HepG2 (cell line): Measurements from ENCODE around the gene F9. TPM values are rescaled to one million over a fixed set of nuclear protein-coding genes. Genes with fewer than 3 reads are reported as not detected.

Experiments used
- ATAC-seq: fragments of 200-7000 bp; cut with Tn5 transposase; 3 replicates; pipeline ENCODE4 v1.9.1; 2020; ENCODE audit warnings: mild to moderate bottlenecking, moderate library complexity
- BruUV-seq: library from RNA; stranded (reverse); fragments of 400-500 nt; replicated peaks from 2 replicates; lab custom pipeline; 2021; lab: Mats Ljungman, UMichigan
- CTCF ChIA-PET: fragments of 300-600 bp; formaldehyde crosslinking; extraction: SDS; loops from one replicate; lab custom pipeline; 2021; ENCODE audit warnings: low total read pairs, inconsistent platforms, low intra/inter-chr PET ratio; lab: Yijun Ruan, JAX
- POLR2A ChIA-PET: fragments of 350-600 bp; sonication (Branson Sonifier 250); formaldehyde crosslinking; loops from one replicate; lab custom pipeline; 2020; ENCODE audit warnings: antibody characterized with exemption, inconsistent platforms; lab: Yijun Ruan, JAX
- DNase-seq: peaks from one replicate; pipeline ENCODE4 v3.0.0-alpha.2; 2015; ENCODE audit warnings: low spot score
- FAIRE-seq: peaks from 3 replicates; lab custom pipeline; 2011; peaks lifted over from hg19 to GRCh38; lab: Jason Lieb, UNC
- H2AFZ ChIP-seq: one replicate; pipeline ENCODE4 v1.6.1; 2011; ENCODE audit warnings: low read length, inconsistent platforms
- H3K27ac ChIP-seq: fragments of 300-600 bp; 3 replicates; pipeline ENCODE4 v1.8.0; 2011; ENCODE audit warnings: mixed run types, mild to moderate bottlenecking, mixed read lengths, low read length, inconsistent platforms; ENCODE audit not compliant: insufficient read depth; ENCODE audit errors: extremely low read length
- H3K27me3 ChIP-seq, 2 experiments: fragments of 200-600 bp in 1 of 2; 2 replicates in 1 of 2; 3 replicates in 1 of 2; pipeline versions ENCODE4 v1.6.0 to v1.8.0; 2011; ENCODE audit warnings: low read length in 2 of 2, mild to moderate bottlenecking in 2 of 2, moderate library complexity in 2 of 2, inconsistent platforms in 1 of 2; ENCODE audit not compliant: insufficient read depth in 2 of 2, control insufficient read depth in 1 of 2
- H3K36me3 ChIP-seq, 2 experiments: fragments of 200-600 bp in 1 of 2; replicated peaks in 1 of 2; 2 replicates in 1 of 2; 3 replicates in 1 of 2; pipeline versions ENCODE4 v1.5.1 to v1.8.0; 2011; ENCODE audit warnings: low read length in 2 of 2, inconsistent platforms in 1 of 2; ENCODE audit not compliant: insufficient read depth in 2 of 2, control insufficient read depth in 1 of 2
- H3K4me1 ChIP-seq: 2 replicates; pipeline ENCODE4 v1.5.1; 2012; ENCODE audit warnings: low read length, inconsistent platforms; ENCODE audit not compliant: insufficient read depth
- H3K4me2 ChIP-seq: 2 replicates; pipeline ENCODE4 v1.6.0; 2011; ENCODE audit warnings: low read depth, low read length, inconsistent platforms
- H3K4me3 ChIP-seq, 3 experiments: fragments of 200-600 bp in 1 of 3; sonication (generic), shearing (Covaris generic) in 1 of 3; replicated peaks in 1 of 3; 2 replicates each; pipeline ENCODE4 v1.5.1; 2011 to 2016; ENCODE audit warnings: low read length in 3 of 3, inconsistent platforms in 2 of 3, low read depth in 2 of 3, mild to moderate bottlenecking in 2 of 3, control low read depth in 1 of 3, mixed read lengths in 1 of 3; ENCODE audit not compliant: insufficient read depth in 1 of 3
- H3K79me2 ChIP-seq: one replicate; pipeline ENCODE4 v1.6.1; 2011; ENCODE audit warnings: low read length, inconsistent platforms; ENCODE audit not compliant: insufficient read depth
- H3K9ac ChIP-seq: 2 replicates; pipeline ENCODE4 v1.6.0; 2011; ENCODE audit warnings: mild to moderate bottlenecking, low read depth, low read length, inconsistent platforms; ENCODE audit not compliant: insufficient read depth
- H3K9me3 ChIP-seq: 2 replicates; pipeline ENCODE4 v1.5.1; 2012; ENCODE audit warnings: mild to moderate bottlenecking, low read length
- H4K20me1 ChIP-seq: 2 replicates; pipeline ENCODE4 v1.6.0; 2011; ENCODE audit warnings: inconsistent platforms, mild to moderate bottlenecking, low read length, moderate library complexity; ENCODE audit not compliant: insufficient read depth
- BCL3 ChIP-seq: sonication (generic); formaldehyde crosslinking; IDR thresholded peaks from 2 replicates; pipeline ENCODE4 v1.5.1; 2020; ENCODE audit warnings: mild to moderate bottlenecking, missing genetic modification reagents, moderate library complexity
- CEBPZ ChIP-seq: IDR thresholded peaks from 2 replicates; pipeline ENCODE4 v1.6.1; 2012; ENCODE audit warnings: low read length, improper control_type of control experiment
- GATAD1 ChIP-seq: IDR thresholded peaks from 2 replicates; pipeline ENCODE4 v1.6.1; 2016; ENCODE audit warnings: missing genetic modification reagents, missing compliant biosample characterization
- MAFF ChIP-seq: IDR thresholded peaks from 2 replicates; pipeline ENCODE4 v1.6.1; 2011; ENCODE audit warnings: low read depth, low read length, improper control_type of control experiment
- RAD21 ChIP-seq: fragments of 450-650 bp; formaldehyde crosslinking; IDR thresholded peaks from 2 replicates; pipeline ENCODE4 v1.5.0; 2020; ENCODE audit warnings: mild to moderate bottlenecking
- REPIN1 ChIP-seq: sonication (generic); formaldehyde crosslinking; IDR thresholded peaks from 2 replicates; pipeline ENCODE4 v1.8.0; 2022; ENCODE audit warnings: missing genetic modification reagents, low read depth, mild to moderate bottlenecking, borderline replicate concordance
- XRCC5 ChIP-seq: fragments of 200-400 bp; formaldehyde crosslinking; optimal IDR thresholded peaks from 2 replicates; pipeline ENCODE3; 2017; ENCODE audit warnings: mild to moderate bottlenecking, low read length
- ZNF280D ChIP-seq: sonication (generic); formaldehyde crosslinking; IDR thresholded peaks from 2 replicates; pipeline ENCODE4 v1.5.1; 2020; ENCODE audit warnings: mild to moderate bottlenecking, missing genetic modification reagents
- ZNF367 ChIP-seq: sonication (generic); formaldehyde crosslinking; IDR thresholded peaks from 2 replicates; pipeline ENCODE4 v1.4.0; 2020; ENCODE audit warnings: missing genetic modification reagents, borderline replicate concordance
- WGBS: methylation state at CpG from one replicate; pipeline ENCODE4 v1.1.6; 2017; ENCODE audit warnings: low lambda C conversion rate; 5-methylcytosine and 5-hydroxymethylcytosine counted together
- in situ Hi-C: cut with HindIII; loops from 2 replicates; pipeline ENCODE4 v1.10.0; 2017; ENCODE audit warnings: low pct_unique_long_range_greater_than_20kb; ENCODE audit not compliant: extremely low pct_ligation_motif_present
- intact Hi-C: fragments of 100-400 bp; cut with micrococcal nuclease; formaldehyde crosslinking; loops from one replicate; pipeline ENCODE4 v1.10.0; 2022; ENCODE audit not compliant: unreplicated experiment
- polyA plus RNA-seq, 8 experiments: library from polyadenylated mRNA; depleted of rRNA in 3 of 8; stranded (reverse) in 7 of 8; unstranded in 1 of 8; fragments of >200 nt; fragmentation: Illumina TruSeq in 4 of 8; extraction: Trizol in 4 of 8; gene quantifications; 2 replicates each; pipeline versions ENCODE4 v1.2.1 to v1.2.3, GENCODE V29; 2011 to 2016; ENCODE audit warnings: low read depth in 4 of 8, missing spikeins in 1 of 8, mixed read lengths in 1 of 8; ENCODE audit not compliant: insufficient read depth in 1 of 8
- total RNA-seq, 5 experiments: library from RNA; depleted of rRNA; stranded (reverse); fragments of >200 nt; fragmentation: Illumina TruSeq; extraction: Trizol; gene quantifications; 2 replicates each; pipeline ENCODE4 v1.2.3, GENCODE V29; 2016; ENCODE audit warnings: low read depth in 1 of 5

Gene F9
- total and polyA plus RNA-seq, 2 of the 13 experiments (the other 11 are each of a cell fraction or from before 2014, with no cell fraction given) = not detected

GRCh38 chrX:139508099-139508498 is 22.4 kb upstream of the F9 start:
- H4K20me1 ChIP-seq = no peaks in the 10 kb centered on the region
- no peak overlapping the region for H3K9ac ChIP-seq
- H3K36me3 ChIP-seq = no peaks in the 10 kb centered on the region
- H3K79me2 ChIP-seq = no peaks in the 10 kb centered on the region
- 3% methylated on average over 6 of the region's 8 CpGs for WGBS
- in situ Hi-C loops = no loop called here
- no peaks in the 10 kb centered on the region for H3K27me3 ChIP-seq
- no TSS peak for BruUV-seq
- FAIRE-seq (no peak), ATAC-seq (no peak), DNase-seq (no peak)
- TF ChIP-seq RAD21 (no peak), MAFF (no peak), BCL3 (no peak), CEBPZ (no peak), ZNF280D (no peak), XRCC5 (no peak), ZNF367 (no peak), REPIN1 (CRISPR knock-in tag) (no peak), GATAD1 (CRISPR knock-in tag) (no peak)
- intact Hi-C loops = no loop called here
- CTCF ChIA-PET = no interaction called here
- no peaks in the 10 kb centered on the region for H3K9me3 ChIP-seq
- H2AFZ ChIP-seq = no peak overlapping the region
- no peak overlapping the region for H3K27ac ChIP-seq
- POLR2A ChIA-PET = no interaction called here
- no peaks in the 10 kb centered on the region for H3K4me1 ChIP-seq
- H3K4me2 ChIP-seq = no peak overlapping the region
- H3K4me3 ChIP-seq = no peak overlapping the region
